22Rv1 (cell line): Measurements from ENCODE around the gene SMIM44.
"Not testable (repeated sequence)": the region's sequence is repeated elsewhere in the genome, so short reads cannot be mapped to it uniquely, and the experiment has no call there.

Experiments used
- H3K27ac ChIP-seq: fragments of 450-650 bp; 2 replicates; pipeline ENCODE4 v1.5.1; 2017
- CTCF ChIP-seq: fragments of 450-650 bp; IDR thresholded peaks from 2 replicates; pipeline ENCODE4 v1.5.1; 2017; ENCODE audit warnings: mild to moderate bottlenecking
- ZFX ChIP-seq: fragments of 450-650 bp; IDR thresholded peaks from 2 replicates; pipeline ENCODE4 v1.6.1; 2017; ENCODE audit warnings: antibody characterized with exemption, borderline replicate concordance

Gene SMIM44

GRCh38 chr19:3450796-3451411 is 32.3 kb downstream of the SMIM44 start:
- TF ChIP-seq ZFX = no peak
- no peak for TF ChIP-seq CTCF
- H3K27ac ChIP-seq = 0 out of 2 replicates have a peak overlapping the region, but pooled peaks have one; percentile 8

- no peak for TF ChIP-seq ZFX
- TF ChIP-seq CTCF = no peak
- H3K27ac ChIP-seq = no peak overlapping the region
Measured at GRCh38 chr19:3448616-3449334, 34.5 kb downstream of the SMIM44 start.

GRCh38 chr19:3446657-3447056 is 36.6 kb downstream of the SMIM44 start:
- H3K27ac ChIP-seq = not testable (repeated sequence)

GRCh38 chr19:3444695-3445234 is 38.5 kb downstream of the SMIM44 start:
- no peak overlapping the region for H3K27ac ChIP-seq
- no peak for TF ChIP-seq ZFX
- TF ChIP-seq CTCF = no peak

- TF ChIP-seq CTCF = no peak
- no peak overlapping the region for H3K27ac ChIP-seq
Measured at GRCh38 chr19:3443840-3444694, 39.2 kb downstream of the SMIM44 start.

- H3K27ac ChIP-seq = no peak overlapping the region
- TF ChIP-seq ZFX = no peak
- no peak for TF ChIP-seq CTCF
Measured at GRCh38 chr19:3442487-3443071, 40.7 kb downstream of the SMIM44 start.

GRCh38 chr19:3441986-3442329 is 41.3 kb downstream of the SMIM44 start:
- no peak overlapping the region for H3K27ac ChIP-seq
- TF ChIP-seq CTCF = no peak
- TF ChIP-seq ZFX = no peak
